K562 (cell line): ENCODE data around the gene RERE. TPM values are rescaled to one million over a fixed set of nuclear protein-coding genes. Genes with fewer than 3 reads are reported as not detected.
A peak's percentile ranks its signal among the peaks of the same experiment; 100 is the strongest.

ENCODE experiments used
- ARID1B ChIP-seq: fragments of 450-650 bp; IDR thresholded peaks from 2 replicates; pipeline ENCODE4 v1.6.1; 2016; ENCODE audit warnings: antibody characterized with exemption, mild to moderate bottlenecking, inconsistent platforms
- CHAMP1 ChIP-seq: fragments of 450-650 bp; IDR thresholded peaks from 2 replicates; pipeline ENCODE4 v1.6.1; 2016; ENCODE audit warnings: mild to moderate bottlenecking
- CREB1 ChIP-seq, 2 experiments: sonication (generic) in 1 of 2; formaldehyde crosslinking in 1 of 2; IDR thresholded peaks; 2 replicates each; pipeline versions ENCODE4 v1.6.1 to v1.8.0; 2012 to 2022; ENCODE audit warnings: inconsistent platforms in 1 of 2, mild to moderate bottlenecking in 1 of 2, missing genetic modification reagents in 1 of 2, moderate library complexity in 1 of 2
- CTBP1 ChIP-seq: fragments of 450-650 bp; IDR thresholded peaks from 2 replicates; pipeline ENCODE4 v1.6.1; 2016; ENCODE audit warnings: borderline replicate concordance
- GABPB1 ChIP-seq: sonication (generic); formaldehyde crosslinking; IDR thresholded peaks from 2 replicates; pipeline ENCODE4 v1.8.0; 2022; ENCODE audit warnings: mild to moderate bottlenecking, missing genetic modification reagents
- HDAC1 ChIP-seq, 2 experiments: fragments of 450-650 bp; IDR thresholded peaks; 2 replicates each; pipeline ENCODE4 v1.6.1; 2016 to 2017; ENCODE audit warnings: inconsistent platforms in 1 of 2, mild to moderate bottlenecking in 1 of 2, moderate library complexity in 1 of 2
- HDAC2 ChIP-seq: fragments of 450-650 bp; IDR thresholded peaks from 2 replicates; pipeline ENCODE4 v1.6.1; 2016; ENCODE audit warnings: mild to moderate bottlenecking
- JUN ChIP-seq, 2 experiments: sonication (generic) in 1 of 2; formaldehyde crosslinking in 1 of 2; IDR thresholded peaks; 2 replicates each; pipeline versions ENCODE4 v1.6.1 to v1.8.0; 2012 to 2022; ENCODE audit warnings: borderline replicate concordance in 2 of 2, mild to moderate bottlenecking in 2 of 2, improper control_type of control experiment in 1 of 2, low read depth in 1 of 2, low read length in 1 of 2, missing genetic modification reagents in 1 of 2
- MYBL2 ChIP-seq, 2 experiments: fragments of 450-650 bp in 1 of 2; sonication (generic) in 1 of 2; formaldehyde crosslinking in 1 of 2; IDR thresholded peaks; 2 replicates each; pipeline versions ENCODE4 v1.6.1 to v1.8.1; 2017 to 2022; ENCODE audit warnings: borderline replicate concordance in 1 of 2, inconsistent platforms in 1 of 2, low read depth in 1 of 2, mild to moderate bottlenecking in 1 of 2, missing genetic modification reagents in 1 of 2, moderate library complexity in 1 of 2
- MYC ChIP-seq, 2 experiments: fragments of 250-450 bp in 1 of 2; sonication (Bioruptor Pico) in 1 of 2; IDR thresholded peaks; 2 replicates each; pipeline versions ENCODE4 v1.5.1 to v1.6.1; 2012 to 2021; ENCODE audit warnings: low read depth in 2 of 2, borderline replicate concordance in 1 of 2, improper control_type of control experiment in 1 of 2, low read length in 1 of 2, mild to moderate bottlenecking in 1 of 2, moderate library complexity in 1 of 2
- NEUROD1 ChIP-seq: fragments of 150-350 bp; IDR thresholded peaks from 2 replicates; pipeline ENCODE4 v1.6.1; 2014; ENCODE audit warnings: borderline replicate concordance, low read length, low read depth; ENCODE audit not compliant: partially characterized antibody
- PCBP2 ChIP-seq: fragments of 200-400 bp; formaldehyde crosslinking; IDR thresholded peaks from 2 replicates; pipeline ENCODE4 v1.6.1; 2018; ENCODE audit warnings: low read length, low read depth, mild to moderate bottlenecking, moderate library complexity; ENCODE audit not compliant: poor library complexity, severe bottlenecking
- TAL1 ChIP-seq: fragments of 450-650 bp; IDR thresholded peaks from 2 replicates; pipeline ENCODE4 v1.6.1; 2016; ENCODE audit warnings: mild to moderate bottlenecking
- THAP7 ChIP-seq: fragments of 250-450 bp; sonication (Bioruptor Pico); IDR thresholded peaks from 2 replicates; pipeline ENCODE4 v1.5.0; 2021
- ZHX1 ChIP-seq: fragments of 150-350 bp; conservative IDR thresholded peaks from 2 replicates; pipeline ENCODE4 v1.6.1; 2014; ENCODE audit warnings: low read length
- ZNF121 ChIP-seq: sonication (generic); formaldehyde crosslinking; conservative IDR thresholded peaks from 2 replicates; pipeline ENCODE4 v1.8.0; 2022; ENCODE audit warnings: missing genetic modification reagents
- ZNF668 ChIP-seq: fragments of 250-450 bp; sonication (Bioruptor Pico); IDR thresholded peaks from 2 replicates; pipeline ENCODE4 v1.8.0; 2022; ENCODE audit warnings: mild to moderate bottlenecking, inconsistent platforms
- polyA plus RNA-seq, 8 experiments: library from polyadenylated mRNA; depleted of rRNA in 4 of 8; stranded (reverse) in 5 of 8; unstranded in 3 of 8; fragments of >200 nt; fragmentation: Nextera tagmentation in 2 of 8; fragmentation: Illumina TruSeq in 1 of 8; extraction: Ambion mirVana in 2 of 8; extraction: Trizol in 1 of 8; gene quantifications; 2 replicates each; pipeline versions ENCODE4 v1.2.1 to v1.2.3, GENCODE V29; 2011 to 2014; ENCODE audit warnings: inconsistent platforms in 1 of 8, missing spikeins in 1 of 8
- total RNA-seq, 7 experiments: library from RNA; depleted of rRNA in 6 of 7; stranded (reverse); fragments of >200 nt in 6 of 7; fragmentation: Illumina TruSeq in 2 of 7; extraction: Trizol in 2 of 7; gene quantifications; 2 replicates each; pipeline versions ENCODE4 v1.2.1 to v1.2.3, GENCODE V29; 2011 to 2021; ENCODE audit warnings: low replicate concordance in 1 of 7

RERE gene
- total and polyA plus RNA-seq, 9 of the 15 experiments (the other 6 are each of a cell fraction or from before 2014, with no cell fraction given): 3.0 to 51.5 (median 13.4) TPM

GRCh38 chr1:8388732-8389562, 428.5 kb downstream of the RERE start (continued):
- TF ChIP-seq ZHX1: no peak
- TF ChIP-seq HDAC2: peak; percentile 95
- peak; percentile 97 for TF ChIP-seq ARID1B
- peak; percentile 21 for TF ChIP-seq NEUROD1
- no peak for TF ChIP-seq THAP7 (CRISPR knock-in tag)
- TF ChIP-seq GABPB1 (CRISPR knock-in tag): no peak
- peak; percentile 26 to 95; a peak in 3 of 4 replicates for TF ChIP-seq HDAC1 (IDR thresholded peaks at IDR 0.05)
- no peak for TF ChIP-seq MYBL2 (IDR thresholded peaks at IDR 0.05; ENCODE audit: low read depth)
- no peak for TF ChIP-seq MYBL2 (CRISPR knock-in tag; IDR thresholded peaks at IDR 0.05; ENCODE audit: borderline replicate concordance)
- no peak for TF ChIP-seq PCBP2
- TF ChIP-seq CHAMP1: 0 out of 2 replicates have a peak, but pooled peaks have one; percentile 33
- TF ChIP-seq MYC (IDR thresholded peaks at IDR 0.05; ENCODE audit: low read depth, low read length): peak; percentile 60; the same call in 1 of the 2 replicates
- no peak for TF ChIP-seq MYC (CRISPR knock-in tag; IDR thresholded peaks at IDR 0.05; ENCODE audit: borderline replicate concordance, low read depth)
- peak; percentile 54; the same call in 1 of the 2 replicates for TF ChIP-seq JUN (IDR thresholded peaks at IDR 0.05; ENCODE audit: borderline replicate concordance, low read depth, low read length)
- no peak for TF ChIP-seq JUN (CRISPR knock-in tag; IDR thresholded peaks at IDR 0.05; ENCODE audit: borderline replicate concordance)
- TF ChIP-seq ZNF668 (CRISPR knock-in tag): no peak
- TF ChIP-seq CTBP1: peak; percentile 46; the same call in 1 of the 2 replicates
- TF ChIP-seq TAL1: peak; percentile 92
- TF ChIP-seq CREB1 (IDR thresholded peaks at IDR 0.05): no peak
- peak; percentile 54; the same call in 1 of the 2 replicates for TF ChIP-seq CREB1 (CRISPR knock-in tag; IDR thresholded peaks at IDR 0.05)
- no peak for TF ChIP-seq ZNF121
